ENCODE measurements around the gene MRPL43.

DNA sequence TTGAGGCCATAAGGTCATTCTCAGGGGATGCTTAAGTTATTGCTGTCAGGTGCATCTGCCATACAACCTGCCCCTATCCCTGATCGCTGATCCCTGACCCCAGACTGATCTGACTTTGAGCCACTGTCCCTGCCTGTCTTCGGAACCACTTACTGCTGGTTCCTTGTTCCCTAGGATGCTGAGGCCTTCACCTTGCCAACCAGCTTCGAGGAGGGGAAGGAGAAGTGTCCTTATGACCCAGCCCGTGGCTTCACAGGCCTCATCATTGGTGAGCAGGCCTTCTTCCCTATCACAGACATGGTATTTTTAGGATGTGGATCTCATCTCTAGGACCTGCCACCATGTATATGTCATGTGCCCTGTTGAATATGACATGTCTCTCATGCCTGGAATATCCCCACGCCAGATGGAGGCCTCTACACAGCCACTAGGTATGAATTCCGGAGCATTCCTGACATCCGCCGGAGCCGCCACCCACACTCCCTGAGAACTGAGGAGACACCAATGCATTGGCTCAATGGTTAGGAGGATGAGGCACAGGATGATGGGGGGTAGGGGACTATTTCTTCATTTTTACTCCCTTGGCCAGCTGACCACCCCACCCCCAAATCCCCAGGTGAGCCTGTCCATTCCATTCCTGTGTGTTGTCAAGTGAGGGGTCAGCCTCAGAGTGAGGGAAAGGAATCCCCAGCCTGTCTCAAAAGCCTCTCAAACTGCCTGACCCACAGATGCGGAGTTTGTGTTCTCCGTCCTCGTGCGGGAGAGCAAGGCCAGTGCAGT lies 9.0 kb downstream of the MRPL43 start:
- TF ChIP-seq, protein P1, sequence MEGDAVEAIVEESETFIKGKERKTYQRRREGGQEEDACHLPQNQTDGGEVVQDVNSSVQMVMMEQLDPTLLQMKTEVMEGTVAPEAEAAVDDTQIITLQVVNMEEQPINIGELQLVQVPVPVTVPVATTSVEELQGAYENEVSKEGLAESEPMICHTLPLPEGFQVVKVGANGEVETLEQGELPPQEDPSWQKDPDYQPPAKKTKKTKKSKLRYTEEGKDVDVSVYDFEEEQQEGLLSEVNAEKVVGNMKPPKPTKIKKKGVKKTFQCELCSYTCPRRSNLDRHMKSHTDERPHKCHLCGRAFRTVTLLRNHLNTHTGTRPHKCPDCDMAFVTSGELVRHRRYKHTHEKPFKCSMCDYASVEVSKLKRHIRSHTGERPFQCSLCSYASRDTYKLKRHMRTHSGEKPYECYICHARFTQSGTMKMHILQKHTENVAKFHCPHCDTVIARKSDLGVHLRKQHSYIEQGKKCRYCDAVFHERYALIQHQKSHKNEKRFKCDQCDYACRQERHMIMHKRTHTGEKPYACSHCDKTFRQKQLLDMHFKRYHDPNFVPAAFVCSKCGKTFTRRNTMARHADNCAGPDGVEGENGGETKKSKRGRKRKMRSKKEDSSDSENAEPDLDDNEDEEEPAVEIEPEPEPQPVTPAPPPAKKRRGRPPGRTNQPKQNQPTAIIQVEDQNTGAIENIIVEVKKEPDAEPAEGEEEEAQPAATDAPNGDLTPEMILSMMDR (IDR thresholded peaks at IDR 0.05): no peak
- TF ChIP-seq FOSL2 (IDR thresholded peaks at IDR 0.05): no peak
- TF ChIP-seq FOSL2 (CRISPR knock-in tag; IDR thresholded peaks at IDR 0.05): no peak
- TF ChIP-seq, protein P2, sequence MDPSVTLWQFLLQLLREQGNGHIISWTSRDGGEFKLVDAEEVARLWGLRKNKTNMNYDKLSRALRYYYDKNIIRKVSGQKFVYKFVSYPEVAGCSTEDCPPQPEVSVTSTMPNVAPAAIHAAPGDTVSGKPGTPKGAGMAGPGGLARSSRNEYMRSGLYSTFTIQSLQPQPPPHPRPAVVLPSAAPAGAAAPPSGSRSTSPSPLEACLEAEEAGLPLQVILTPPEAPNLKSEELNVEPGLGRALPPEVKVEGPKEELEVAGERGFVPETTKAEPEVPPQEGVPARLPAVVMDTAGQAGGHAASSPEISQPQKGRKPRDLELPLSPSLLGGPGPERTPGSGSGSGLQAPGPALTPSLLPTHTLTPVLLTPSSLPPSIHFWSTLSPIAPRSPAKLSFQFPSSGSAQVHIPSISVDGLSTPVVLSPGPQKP (IDR thresholded peaks at IDR 0.05; ENCODE audit: low read depth, low read length): no peak

Data from A549 (cell line).